GM12864 (cell line): ENCODE results near the gene DOK5.

Experiments
- DNase-seq: peaks from one replicate; pipeline ENCODE4 v3.0.0-alpha.2; 2011; ENCODE audit warnings: low read depth
- H3K4me3 ChIP-seq: 2 replicates; pipeline ENCODE4 v1.5.1; 2011; ENCODE audit warnings: mild to moderate bottlenecking, low read depth, low read length, control low read depth
- CTCF ChIP-seq: IDR thresholded peaks from 2 replicates; pipeline ENCODE4 v1.5.1; 2011; ENCODE audit warnings: low read depth, mild to moderate bottlenecking, moderate library complexity, low read length, control low read depth, inconsistent platforms; ENCODE audit errors: missing control alignments

Gene DOK5

GRCh38 chr20:54539521-54540046 is 64.2 kb downstream of the DOK5 start:
- H3K4me3 ChIP-seq: no peak overlapping the region
- DNase-seq: no peak
- no peak for TF ChIP-seq CTCF

- no peak overlapping the region for H3K4me3 ChIP-seq
- DNase-seq: no peak
- TF ChIP-seq CTCF: no peak
Observed at GRCh38 chr20:54543369-54543768, 68.0 kb downstream of the DOK5 start.

- no peak overlapping the region for H3K4me3 ChIP-seq
- DNase-seq: no peak
- no peak for TF ChIP-seq CTCF
Observed at GRCh38 chr20:54545676-54546358, 70.4 kb downstream of the DOK5 start.

- H3K4me3 ChIP-seq: no peak overlapping the region
- no peak for TF ChIP-seq CTCF
- DNase-seq: no peak
Observed at GRCh38 chr20:54548849-54549248, 73.5 kb downstream of the DOK5 start.

GRCh38 chr20:54549658-54550326 is 74.4 kb downstream of the DOK5 start:
- TF ChIP-seq CTCF: no peak
- no peak for DNase-seq
- H3K4me3 ChIP-seq: no peak overlapping the region

- H3K4me3 ChIP-seq: no peak overlapping the region
- no peak for TF ChIP-seq CTCF
- DNase-seq: no peak
Observed at GRCh38 chr20:54550776-54551396, 75.5 kb downstream of the DOK5 start.

- TF ChIP-seq CTCF: no peak
- DNase-seq: no peak
Observed at GRCh38 chr20:54554006-54554405, 78.6 kb downstream of the DOK5 start.

More at GRCh38 chr20:54554006-54554405, 78.6 kb downstream of the DOK5 start:
- H3K4me3 ChIP-seq: no peak overlapping the region
